GM19372 (cell line): ENCODE data around the gene TLCD1.

Source experiments
- ATAC-seq: cut with Tn5 transposase; IDR thresholded peaks from one replicate; pipeline ENCODE4 v1.9.1; 2021; ENCODE audit warnings: mild to moderate bottlenecking, low read depth, moderate library complexity; ENCODE audit not compliant: unreplicated experiment

TLCD1 gene

DNA sequence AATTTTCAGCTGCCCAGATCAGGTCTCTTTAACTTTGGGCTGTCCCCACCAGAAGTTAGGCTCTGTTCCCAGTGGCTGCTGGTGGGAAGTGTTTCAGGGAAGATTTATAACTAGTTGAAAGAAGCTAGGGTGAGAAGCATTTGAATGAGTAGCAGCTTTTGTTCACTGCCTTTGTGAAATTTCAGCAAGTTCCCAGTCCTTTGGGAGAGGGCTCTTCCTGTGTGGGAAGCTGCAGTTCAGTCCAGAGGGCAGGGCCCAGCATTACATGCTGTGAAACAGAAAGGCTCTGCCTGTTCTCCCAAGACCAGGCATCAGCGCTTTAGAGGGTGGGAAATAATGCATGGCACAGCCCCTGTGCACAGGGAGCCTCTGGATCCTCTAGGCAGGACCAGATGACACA lies 32.2 kb downstream of the TLCD1 start:
- no peak for ATAC-seq

DNA sequence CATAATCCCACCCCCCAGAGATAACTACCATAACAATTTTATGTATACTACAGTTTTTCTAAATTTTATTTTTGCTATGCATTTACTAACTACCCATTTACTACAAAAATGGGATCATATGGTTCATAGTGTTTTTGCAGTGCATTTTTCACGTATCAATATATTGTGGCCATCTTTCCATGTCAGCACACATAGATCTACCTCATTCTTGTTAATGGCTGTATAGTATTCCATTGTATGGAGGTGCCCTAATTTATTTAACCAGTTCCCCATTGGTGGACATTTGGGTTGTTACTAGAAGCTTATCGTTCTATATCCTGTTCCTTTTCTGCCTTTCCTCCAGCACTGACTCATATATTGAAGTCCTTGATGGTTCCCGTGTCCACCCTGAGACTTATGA lies 37.0 kb downstream of the TLCD1 start:
- ATAC-seq, result no peak

DNA sequence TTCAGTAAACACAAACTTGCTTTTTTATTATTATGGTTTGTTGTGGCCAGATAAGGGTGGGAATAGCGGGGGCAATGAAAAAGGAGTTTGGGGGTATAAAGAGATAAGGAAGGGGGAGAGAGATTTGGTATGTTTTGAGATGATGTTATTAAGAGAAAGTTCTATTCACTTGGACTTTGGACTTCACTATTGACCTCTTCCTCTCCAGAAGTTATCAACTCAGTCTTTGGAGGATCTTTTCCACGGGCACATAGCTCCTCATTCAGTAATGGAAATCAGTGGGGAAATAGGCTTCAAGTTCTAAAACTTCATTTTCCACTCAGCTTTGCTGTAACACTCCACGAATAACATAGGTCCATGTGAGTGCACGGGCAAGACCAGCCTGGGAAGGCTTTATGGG lies 37.6 kb downstream of the TLCD1 start:
- ATAC-seq, result no peak

DNA sequence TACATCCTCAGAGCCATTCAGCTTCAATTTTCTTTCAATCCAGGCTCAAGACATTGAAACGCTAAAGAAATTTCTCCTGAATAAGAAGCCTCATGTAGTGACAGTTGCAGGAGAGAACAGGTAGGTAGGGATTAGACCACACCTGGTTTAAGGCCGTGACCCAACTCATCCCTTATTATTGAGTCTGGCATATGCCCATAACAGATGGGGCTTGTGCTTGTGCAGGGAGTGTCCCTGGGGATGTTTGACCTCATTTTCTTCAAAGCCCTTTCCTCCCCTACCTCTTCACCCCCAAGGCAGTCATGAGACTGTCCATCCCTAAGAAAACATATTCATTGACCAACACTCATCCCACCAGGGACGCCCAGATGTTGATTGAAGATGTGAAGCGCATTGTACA lies 39.7 kb downstream of the TLCD1 start:
- no peak for ATAC-seq

DNA sequence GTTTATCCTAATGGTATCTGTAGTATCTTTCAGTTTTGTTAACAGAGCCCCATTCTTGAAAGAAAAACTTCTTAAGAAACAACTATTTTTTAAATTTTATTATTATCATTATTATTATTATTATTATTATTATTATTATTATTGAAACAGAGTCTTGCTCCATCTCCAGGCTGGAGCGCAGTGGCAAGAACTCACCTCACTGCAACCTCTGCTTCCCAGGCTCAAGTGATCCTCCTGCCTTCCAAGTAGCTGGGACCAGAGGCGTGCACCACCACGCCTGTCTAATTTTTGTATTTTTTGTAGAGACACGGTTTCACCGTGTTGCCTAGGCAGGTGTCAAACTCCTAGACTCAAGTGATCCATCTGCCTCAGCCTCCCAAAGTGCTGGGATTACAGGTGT lies 40.7 kb downstream of the TLCD1 start:
- no peak for ATAC-seq

DNA sequence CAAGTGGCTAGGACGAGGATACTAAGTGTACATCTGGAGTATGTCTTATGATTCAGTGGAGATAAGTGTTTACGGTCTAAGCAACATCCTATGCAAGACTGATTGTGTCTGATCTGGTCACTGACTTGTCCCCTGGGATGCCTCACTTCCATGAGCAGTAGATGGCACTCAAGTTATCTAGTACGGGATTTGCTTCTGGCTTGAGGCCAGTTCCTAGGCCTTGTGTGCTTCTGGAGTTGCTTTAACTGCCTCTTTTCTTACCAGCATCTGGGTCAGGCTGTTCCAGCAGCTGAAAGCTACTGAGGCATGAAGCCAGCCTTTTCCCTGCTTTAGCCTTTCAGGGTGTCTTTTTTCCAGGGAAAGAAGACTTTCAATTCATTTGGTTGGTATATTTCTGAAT lies 41.1 kb downstream of the TLCD1 start:
- no peak for ATAC-seq

DNA sequence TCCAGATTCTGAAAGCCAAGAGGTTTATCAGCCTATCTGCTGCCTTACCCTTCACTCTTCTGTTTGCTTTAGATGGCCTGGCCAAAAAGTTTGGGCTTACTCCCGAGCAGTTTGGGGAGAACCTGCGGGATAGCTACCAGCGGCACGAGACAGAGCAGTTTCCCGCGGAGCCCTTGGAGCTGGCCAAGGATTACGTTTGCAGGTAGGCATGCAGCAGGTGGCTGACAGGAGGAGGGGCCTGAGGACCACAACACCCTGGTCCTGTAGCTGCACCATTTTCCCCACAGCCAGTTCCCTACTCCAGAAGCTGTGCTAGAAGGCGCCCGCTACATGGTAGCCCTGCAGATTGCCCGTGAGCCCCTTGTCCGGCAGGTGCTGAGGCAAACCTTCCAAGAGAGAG lies 43.4 kb downstream of the TLCD1 start:
- ATAC-seq, result no peak

DNA sequence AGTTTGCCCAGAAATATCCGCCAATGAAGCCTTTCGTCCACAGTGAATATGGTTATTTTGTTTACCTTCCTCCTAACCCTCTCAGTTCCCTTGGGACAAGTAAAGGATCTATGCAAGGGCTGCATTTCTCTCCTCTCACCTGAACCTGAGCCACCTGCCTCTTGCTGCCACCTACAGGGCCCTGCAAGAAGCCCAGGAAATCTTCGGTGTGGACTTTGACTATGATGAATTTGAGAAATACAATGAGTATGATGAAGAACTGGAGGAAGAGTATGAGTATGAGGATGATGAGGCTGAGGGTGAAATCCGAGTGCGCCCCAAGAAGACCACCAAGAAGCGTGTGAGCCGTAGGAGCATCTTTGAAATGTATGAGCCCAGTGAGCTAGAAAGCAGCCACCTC lies 50.1 kb downstream of the TLCD1 start:
- no peak for ATAC-seq

GRCh38 chr17:28675490-28675889 lies 50.5 kb downstream of the TLCD1 start:
- ATAC-seq, result no peak
